T-helper 1 cell treated with Interleukin-12 subunit alpha and Interleukin-12 subunit beta and Interleukin-4 antibody, amounts not matched to agents 30 μg/mL and 1 μg/mL, for 36 hours (primary cell): Measurements from ENCODE around the gene PAK6.

Source experiments
- H3K27ac Mint-ChIP-seq: one replicate; pipeline ENCODE4 v1.8.0; 2021; ENCODE audit warnings: mild to moderate bottlenecking, mixed read lengths
- H3K27me3 Mint-ChIP-seq: one replicate; pipeline ENCODE4 v1.8.0; 2021; ENCODE audit warnings: low read depth, mixed read lengths
- H3K36me3 Mint-ChIP-seq: one replicate; pipeline ENCODE4 v1.8.0; 2021; ENCODE audit warnings: low read depth, mixed read lengths
- H3K4me1 Mint-ChIP-seq: one replicate; pipeline ENCODE4 v1.8.0; 2021; ENCODE audit warnings: low read depth, mixed read lengths
- H3K4me3 Mint-ChIP-seq: one replicate; pipeline ENCODE4 v1.8.0; 2021; ENCODE audit warnings: mild to moderate bottlenecking, moderate library complexity, mixed read lengths
- H3K9me3 Mint-ChIP-seq: one replicate; pipeline ENCODE4 v1.8.0; 2021; ENCODE audit warnings: mixed read lengths

PAK6 gene

DNA sequence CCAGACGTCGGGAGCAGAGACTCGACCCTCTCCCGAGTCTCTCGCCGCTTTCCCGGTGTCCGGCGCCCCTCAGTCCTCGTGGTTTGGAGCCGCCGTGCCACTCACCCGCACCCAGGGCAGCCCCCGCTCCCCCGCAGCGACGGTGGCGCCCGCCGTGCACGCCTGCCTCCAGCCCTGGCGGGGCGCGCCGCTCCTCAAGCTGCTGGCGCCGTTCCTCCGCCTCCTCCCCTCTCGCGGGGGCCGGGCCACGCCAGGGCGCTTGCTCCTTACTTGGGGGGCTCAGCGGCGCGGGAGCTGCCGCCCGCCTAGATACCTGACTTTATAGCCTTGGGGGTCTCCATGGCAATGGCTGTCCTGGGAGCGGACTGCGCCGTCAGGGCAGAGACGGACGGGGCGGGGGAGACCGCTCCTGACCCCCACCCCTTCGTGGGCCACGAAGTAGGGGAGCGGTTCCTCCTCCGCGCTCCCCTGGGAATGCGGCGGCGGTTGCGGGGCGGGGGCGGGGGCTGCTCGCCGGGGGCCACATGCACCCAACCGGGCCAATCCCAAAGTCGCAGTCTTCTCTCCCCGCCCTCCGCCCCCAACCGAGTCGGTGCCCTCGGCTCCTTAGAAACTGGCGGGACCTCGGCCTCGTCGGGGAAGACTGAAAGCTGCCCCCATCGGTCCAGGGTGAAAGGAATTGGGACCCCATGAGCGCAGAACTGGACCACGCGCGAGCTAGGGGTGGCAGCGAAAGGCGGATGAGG lies 44.2 kb downstream of the PAK6 start, which contains the start of gene ANKRD63:
TSS of gene ANKRD63 (minus strand) at position 196 of the 746 bp plus-strand sequence. CDS start 478 bp downstream, outside the sequence.
- Mint-ChIP-seq H3K4me1 (peaks cover 5% of the 10 kb centered on the region), H3K27me3 (peaks cover 41% of the 10 kb centered on the region), H3K9me3 (no peaks in the 10 kb centered on the region), H3K36me3 (no peaks in the 10 kb centered on the region), H3K27ac (no peak within 1 kb of the TSS), H3K4me3 (peak within 1 kb of the TSS; percentile 60)

DNA sequence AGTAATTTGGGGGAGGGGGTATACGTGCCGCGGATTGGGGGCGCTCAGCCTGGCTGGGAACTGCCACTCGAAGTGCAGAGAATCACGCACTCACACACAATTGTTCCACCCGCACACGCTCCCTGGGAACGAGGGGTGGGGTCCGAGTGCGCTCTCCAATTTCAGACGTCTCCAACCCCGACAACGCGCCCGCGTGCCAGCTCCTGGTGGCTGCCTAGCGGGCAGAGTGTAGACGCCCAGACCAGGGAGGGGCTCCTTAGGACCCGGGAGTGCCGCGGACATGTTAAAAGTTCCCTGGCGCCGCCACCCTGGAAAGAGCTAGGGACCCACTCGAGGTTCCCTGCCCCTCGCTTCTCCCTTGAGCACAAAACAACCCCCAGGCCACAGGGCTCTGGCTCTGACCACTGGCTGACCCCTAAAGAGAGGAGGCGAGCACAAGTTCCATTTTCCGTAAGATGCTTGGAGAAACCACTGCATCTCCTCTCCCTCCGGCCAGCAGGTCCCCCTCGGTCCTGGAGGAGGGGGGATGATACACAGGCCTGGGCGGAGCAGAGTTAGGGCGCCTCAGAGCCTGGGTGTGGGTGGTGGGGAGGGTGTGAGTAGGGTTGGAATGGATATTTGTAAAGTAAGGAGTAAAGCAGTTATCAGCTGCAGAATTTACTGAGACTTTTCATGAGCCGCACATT lies 44.9 kb downstream of the PAK6 start:
- Mint-ChIP-seq H3K36me3 (no peaks in the 10 kb centered on the region), H3K4me3 (no peak overlapping the region), H3K9me3 (no peaks in the 10 kb centered on the region), H3K27me3 (peaks cover 34% of the 10 kb centered on the region), H3K27ac (no peak overlapping the region), H3K4me1 (peaks cover 5% of the 10 kb centered on the region)

DNA sequence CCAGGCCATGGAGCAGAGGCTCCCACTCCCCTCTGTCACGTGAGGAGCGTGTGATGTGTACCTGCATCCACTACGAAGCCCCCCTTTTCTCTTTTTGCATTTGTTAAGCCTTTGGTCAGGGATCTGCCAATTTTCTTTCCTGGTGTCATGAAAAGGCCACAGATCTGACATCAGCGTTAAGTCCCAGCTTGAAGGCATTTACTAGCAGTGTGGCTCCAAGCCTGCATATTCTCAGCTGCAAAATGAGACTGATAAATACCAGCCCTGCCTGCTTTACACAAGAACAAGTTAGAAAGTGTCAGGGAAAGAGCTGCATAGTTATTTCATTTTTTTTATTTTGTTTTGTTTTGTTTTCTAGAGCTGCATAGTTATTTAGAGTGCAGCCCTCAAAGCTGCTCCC lies 46.3 kb downstream of the PAK6 start:
- H3K9me3 Mint-ChIP-seq, result no peaks in the 10 kb centered on the region
- peaks cover 2% of the 10 kb centered on the region for H3K4me1 Mint-ChIP-seq
- H3K27ac Mint-ChIP-seq, result no peak overlapping the region
- H3K36me3 Mint-ChIP-seq, result peaks cover 2% of the 10 kb centered on the region
- peaks cover 24% of the 10 kb centered on the region for H3K27me3 Mint-ChIP-seq
- H3K4me3 Mint-ChIP-seq, result no peak overlapping the region

DNA sequence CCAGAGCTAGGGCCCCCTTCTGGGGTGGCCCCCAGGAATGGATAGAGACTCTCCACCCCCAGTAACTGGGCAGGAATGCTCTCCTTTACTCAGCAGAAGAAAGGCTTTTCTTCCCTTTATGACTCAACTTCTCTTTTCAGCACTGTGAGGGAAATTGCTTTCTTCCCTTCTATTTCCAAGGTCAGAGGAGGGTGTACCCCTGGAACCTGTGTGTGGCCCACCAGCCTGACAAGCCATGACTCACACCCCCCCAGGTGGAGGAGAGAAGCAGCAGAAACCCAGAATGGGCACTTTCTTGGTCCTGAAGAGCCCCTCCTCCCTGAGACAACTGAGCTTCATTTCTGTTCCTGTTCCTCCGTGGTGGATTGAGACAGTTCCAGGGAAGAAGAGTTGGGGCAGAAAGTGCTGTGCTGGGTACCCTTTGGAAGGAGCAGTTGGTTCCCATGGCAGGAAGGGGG lies 46.7 kb downstream of the PAK6 start:
- Mint-ChIP-seq H3K36me3 (peaks cover 4% of the 10 kb centered on the region), H3K27ac (no peak overlapping the region), H3K9me3 (no peaks in the 10 kb centered on the region), H3K4me3 (no peak overlapping the region), H3K4me1 (peaks cover 2% of the 10 kb centered on the region), H3K27me3 (peaks cover 19% of the 10 kb centered on the region)

DNA sequence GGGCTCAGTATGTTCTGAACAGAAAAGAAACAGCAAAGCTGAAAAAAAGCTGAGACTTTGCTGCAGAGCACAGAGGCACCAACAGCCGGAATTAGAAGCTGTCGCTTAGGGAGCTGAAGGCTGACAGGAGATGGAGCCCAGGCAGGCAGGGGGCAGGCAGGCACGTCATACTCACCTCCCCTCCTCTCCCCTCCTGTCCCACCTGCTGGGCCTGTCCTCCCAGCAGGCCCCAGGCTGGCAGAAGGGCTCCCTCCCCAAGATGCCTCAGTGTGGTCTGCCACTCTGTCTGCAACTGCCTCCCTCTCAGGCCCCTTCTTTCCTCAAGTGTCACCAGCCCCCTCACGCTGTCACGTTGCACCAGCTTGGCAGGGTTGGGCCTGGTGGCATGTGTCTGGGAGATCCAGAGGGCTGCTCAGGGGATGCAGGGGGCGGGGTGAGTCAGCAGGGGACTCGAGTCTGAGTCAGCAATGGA lies 47.2 kb downstream of the PAK6 start:
- Mint-ChIP-seq H3K27me3 (peaks cover 14% of the 10 kb centered on the region), H3K9me3 (no peaks in the 10 kb centered on the region)

DNA sequence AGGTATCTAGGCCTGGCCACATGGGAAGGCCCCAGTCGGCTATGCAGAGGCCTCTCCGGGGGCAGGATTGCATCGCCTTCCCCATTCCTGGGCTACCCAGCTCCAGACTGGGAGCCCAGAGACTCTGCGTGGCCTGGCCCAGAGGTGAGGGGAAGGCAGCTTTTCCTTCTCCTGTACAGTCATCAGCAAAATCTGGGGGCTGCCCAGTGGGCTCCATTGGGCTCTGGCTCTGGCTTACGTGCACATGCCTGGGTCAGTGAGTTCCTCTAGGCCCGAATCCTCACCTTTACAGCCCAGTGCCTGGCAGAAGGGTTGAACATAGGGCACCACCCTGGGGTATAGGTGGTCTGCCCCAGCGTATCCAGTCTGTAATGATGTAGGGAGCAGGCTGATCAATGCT lies 47.9 kb downstream of the PAK6 start:
- Mint-ChIP-seq H3K27me3 (peaks cover 12% of the 10 kb centered on the region), H3K9me3 (no peaks in the 10 kb centered on the region), H3K4me3 (no peak overlapping the region), H3K36me3 (peaks cover 5% of the 10 kb centered on the region), H3K27ac (no peak overlapping the region), H3K4me1 (no peaks in the 10 kb centered on the region)

More for the DNA sequence above, 47.2 kb downstream of the PAK6 start:
- Mint-ChIP-seq H3K4me1 (peaks cover under 1% of the 10 kb centered on the region), H3K27ac (no peak overlapping the region), H3K4me3 (no peak overlapping the region), H3K36me3 (peaks cover 5% of the 10 kb centered on the region)

DNA sequence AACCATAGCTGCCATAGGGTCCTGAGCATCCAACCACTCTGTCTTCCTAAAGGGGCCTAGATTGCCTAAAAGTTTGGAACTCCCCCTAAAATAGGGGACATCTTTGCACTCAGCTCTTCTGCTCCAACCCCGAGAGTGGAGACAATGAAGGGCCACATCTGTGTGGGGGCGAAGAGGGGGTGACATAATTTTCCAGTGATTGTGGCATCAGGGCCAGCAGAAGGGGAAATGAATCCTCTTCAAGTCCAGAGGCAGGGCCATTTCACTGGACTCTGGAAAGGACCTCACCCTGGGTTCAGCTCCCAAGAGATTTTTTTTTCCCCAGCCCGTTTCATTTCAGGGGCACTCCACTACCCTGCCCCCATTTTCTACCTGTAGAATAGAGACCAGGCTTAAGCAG lies 48.6 kb downstream of the PAK6 start:
- H3K36me3 Mint-ChIP-seq, result peaks cover 5% of the 10 kb centered on the region
- H3K9me3 Mint-ChIP-seq, result no peaks in the 10 kb centered on the region
- H3K27ac Mint-ChIP-seq, result no peak overlapping the region
- no peaks in the 10 kb centered on the region for H3K4me1 Mint-ChIP-seq
- H3K4me3 Mint-ChIP-seq, result no peak overlapping the region
- peaks cover 12% of the 10 kb centered on the region for H3K27me3 Mint-ChIP-seq

DNA sequence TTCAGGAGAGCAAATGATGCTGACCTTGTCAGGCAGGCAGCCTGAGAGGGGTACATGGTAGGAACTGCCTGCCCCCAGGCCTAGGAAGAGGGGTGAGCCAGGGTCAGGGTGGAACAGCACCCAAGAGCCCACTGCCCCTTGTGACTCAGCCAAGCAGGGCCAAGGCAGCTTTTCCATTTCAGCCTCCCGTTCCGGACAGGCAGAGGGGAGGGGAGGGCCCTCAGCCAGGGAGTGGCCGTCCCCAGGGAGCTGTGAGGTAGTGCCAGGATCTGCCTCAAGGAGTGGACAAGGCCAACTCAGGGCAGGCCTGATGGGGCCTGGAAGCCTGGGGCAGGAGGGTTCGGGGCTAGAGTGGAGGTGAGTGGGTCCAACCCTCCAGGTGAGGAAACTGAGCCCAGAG lies 49.1 kb downstream of the PAK6 start:
- Mint-ChIP-seq H3K27me3 (peaks cover 12% of the 10 kb centered on the region), H3K4me1 (no peaks in the 10 kb centered on the region), H3K27ac (no peak overlapping the region), H3K4me3 (no peak overlapping the region), H3K36me3 (peaks cover 5% of the 10 kb centered on the region), H3K9me3 (no peaks in the 10 kb centered on the region)

DNA sequence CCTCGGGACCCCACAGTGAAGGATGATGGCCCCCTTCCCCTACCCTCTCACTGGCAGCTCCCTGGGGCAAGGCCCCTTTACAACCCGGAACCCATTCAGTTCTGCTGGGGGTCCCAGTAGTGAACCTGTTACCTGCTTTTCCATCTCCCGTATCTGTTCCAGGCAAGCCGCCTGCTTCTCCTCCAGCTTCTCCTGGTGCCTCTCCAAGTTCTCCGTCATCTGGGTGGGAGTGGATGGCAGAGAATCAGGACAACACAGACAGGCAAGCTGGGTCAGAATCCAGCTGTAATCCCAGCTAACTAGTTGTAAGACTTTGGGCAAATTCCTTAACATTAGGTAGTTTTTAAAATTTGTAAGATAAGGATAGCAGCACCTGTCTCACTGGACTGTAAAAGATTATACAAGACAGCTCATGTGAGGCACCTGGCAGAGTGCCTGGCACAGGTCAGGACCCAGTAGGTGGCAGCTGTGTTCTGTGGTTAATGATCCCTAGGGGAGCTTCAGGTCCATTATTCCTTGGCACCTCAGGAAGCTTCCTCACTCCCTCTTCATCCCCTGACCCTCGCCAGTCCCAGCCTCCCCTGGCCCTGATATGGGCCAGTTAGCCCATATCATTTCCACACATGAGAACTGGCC lies 50.4 kb downstream of the PAK6 start:
- Mint-ChIP-seq H3K36me3 (peaks cover 7% of the 10 kb centered on the region), H3K27ac (no peak overlapping the region), H3K4me3 (no peak overlapping the region), H3K9me3 (no peaks in the 10 kb centered on the region), H3K4me1 (no peaks in the 10 kb centered on the region), H3K27me3 (peaks cover 6% of the 10 kb centered on the region)

DNA sequence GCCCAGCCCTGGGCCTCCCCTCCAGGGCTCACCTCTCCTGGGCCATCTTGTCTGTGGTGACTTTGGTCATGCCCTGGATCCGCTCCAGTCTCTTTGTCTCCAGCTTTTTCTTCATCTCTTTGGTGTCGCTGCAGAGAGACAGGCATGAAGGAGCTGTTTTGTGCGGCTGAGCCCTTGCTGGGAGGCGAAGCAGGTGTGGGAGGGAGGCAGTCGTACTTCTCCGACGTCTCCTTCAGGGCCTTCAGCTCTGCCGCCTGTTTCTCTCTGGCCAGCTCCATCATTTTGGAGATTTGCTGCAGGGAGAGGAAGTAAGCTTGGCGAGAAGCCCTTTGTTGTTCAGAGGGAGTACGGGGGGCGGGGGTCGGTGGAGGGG lies 51.7 kb downstream of the PAK6 start:
- H3K4me3 Mint-ChIP-seq, result no peak overlapping the region
- H3K36me3 Mint-ChIP-seq, result peaks cover 10% of the 10 kb centered on the region
- H3K9me3 Mint-ChIP-seq, result no peaks in the 10 kb centered on the region
- H3K4me1 Mint-ChIP-seq, result no peaks in the 10 kb centered on the region
- no peaks in the 10 kb centered on the region for H3K27me3 Mint-ChIP-seq
- H3K27ac Mint-ChIP-seq, result no peak overlapping the region

DNA sequence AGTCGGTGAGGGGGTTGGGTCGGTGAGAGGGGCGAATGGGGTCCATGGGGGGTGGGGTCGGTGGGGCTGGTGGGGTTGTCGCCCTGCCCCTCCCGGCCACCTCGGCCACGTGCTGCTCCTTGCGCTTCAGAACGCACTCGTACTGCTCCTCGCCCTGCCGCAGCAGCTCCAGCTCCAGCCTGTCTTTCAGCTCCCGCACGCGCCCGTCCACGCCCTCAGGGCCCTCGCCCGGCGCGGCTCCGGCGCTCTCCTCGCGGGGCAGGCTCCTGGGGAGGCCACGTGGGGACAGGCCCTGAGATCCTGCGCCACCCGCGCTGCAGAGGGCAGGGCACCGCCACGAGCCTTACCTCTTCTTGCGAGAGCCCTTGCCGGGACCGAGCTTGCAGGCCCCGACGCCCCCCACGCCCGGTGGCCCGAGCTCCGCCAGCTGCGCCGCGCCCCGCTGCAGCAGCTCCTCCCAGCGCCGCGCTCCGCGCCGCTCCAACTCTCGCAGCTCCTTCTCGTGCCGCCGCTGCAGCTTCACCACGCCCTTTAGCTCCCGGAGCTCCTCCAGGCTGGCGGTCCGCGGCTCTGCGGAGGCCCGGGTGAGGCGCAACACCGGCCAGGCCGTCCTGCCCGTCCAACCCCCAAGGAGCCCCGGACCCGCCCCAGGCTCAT lies 52.2 kb downstream of the PAK6 start:
- H3K36me3 Mint-ChIP-seq, result peaks cover 12% of the 10 kb centered on the region
- no peaks in the 10 kb centered on the region for H3K4me1 Mint-ChIP-seq
- H3K4me3 Mint-ChIP-seq, result no peak overlapping the region
- H3K27ac Mint-ChIP-seq, result no peak overlapping the region
- H3K27me3 Mint-ChIP-seq, result no peaks in the 10 kb centered on the region
- no peaks in the 10 kb centered on the region for H3K9me3 Mint-ChIP-seq

DNA sequence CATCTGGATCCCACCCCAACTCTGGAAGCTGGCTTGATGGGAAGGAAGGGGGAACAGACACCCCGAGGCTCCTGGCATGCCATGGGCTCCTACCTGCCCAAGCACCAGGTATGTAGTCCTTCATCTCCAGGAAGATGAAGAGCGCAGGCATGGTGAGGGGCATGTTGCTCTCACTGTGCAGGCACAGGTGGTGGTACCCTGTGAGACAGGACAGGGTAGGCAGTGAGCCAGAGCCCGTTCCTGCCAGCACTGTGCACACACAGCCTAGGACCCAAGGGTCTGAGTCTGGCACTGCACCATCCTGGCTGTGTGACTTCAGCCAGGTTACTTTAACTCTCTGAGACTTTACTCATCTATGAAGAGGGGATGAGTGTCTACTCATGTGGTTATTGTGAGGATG lies 53.4 kb downstream of the PAK6 start:
- Mint-ChIP-seq H3K4me3 (no peak overlapping the region), H3K36me3 (peaks cover 12% of the 10 kb centered on the region), H3K4me1 (no peaks in the 10 kb centered on the region), H3K9me3 (no peaks in the 10 kb centered on the region), H3K27me3 (no peaks in the 10 kb centered on the region), H3K27ac (no peak overlapping the region)

DNA sequence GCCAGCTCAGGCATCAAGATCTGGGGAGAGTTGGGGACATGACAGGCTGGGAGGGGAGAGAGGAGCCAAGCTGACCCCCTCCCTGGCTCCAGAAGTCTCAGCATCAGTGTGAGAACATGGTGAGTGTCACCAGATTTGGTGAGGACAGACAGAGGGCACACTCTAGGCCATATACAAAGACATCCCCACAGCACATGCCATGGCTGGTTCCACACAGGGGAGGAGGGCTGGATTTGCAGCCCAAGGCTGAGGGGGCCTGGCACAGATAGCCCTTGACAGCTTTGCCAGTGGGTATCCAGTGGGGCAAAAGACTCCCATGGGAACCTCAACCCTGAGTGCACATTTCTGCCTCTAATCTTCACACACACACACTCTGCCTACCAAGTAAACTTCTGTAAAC lies 54.1 kb downstream of the PAK6 start:
- H3K4me1 Mint-ChIP-seq, result no peaks in the 10 kb centered on the region
- H3K27me3 Mint-ChIP-seq, result no peaks in the 10 kb centered on the region
- H3K4me3 Mint-ChIP-seq, result no peak overlapping the region
- H3K9me3 Mint-ChIP-seq, result no peaks in the 10 kb centered on the region
- H3K36me3 Mint-ChIP-seq, result peaks cover 16% of the 10 kb centered on the region
- no peak overlapping the region for H3K27ac Mint-ChIP-seq
